CD4-positive, CD25-positive, alpha-beta regulatory T cell (primary cell): ENCODE data around the gene SLC6A17. TPM values are rescaled to one million over a fixed set of nuclear protein-coding genes. Genes with fewer than 3 reads are reported as not detected.
A peak's percentile ranks its signal among the peaks of the same experiment; 100 is the strongest.

Source experiments
- ATAC-seq, 2 donors: fragments of 150-1000 bp; cut with Tn5 transposase; one replicate each; pipeline ENCODE4 v1.10.0; 2021; ENCODE audit warnings: low read depth in 2 of 2, moderate number of reproducible peaks in 2 of 2, moderate library complexity in 1 of 2
- DNase-seq, 3 donors: peaks; one replicate each; pipeline versions ENCODE4 v3.0.0 to v3.0.0-alpha.2; 2012 to 2022; ENCODE audit warnings: mixed read lengths in 1 of 3
- H3K27ac ChIP-seq: one replicate; pipeline ENCODE4 v1.7.0; 2013; ENCODE audit warnings: mild to moderate bottlenecking, low read length; ENCODE audit not compliant: insufficient read depth, poor library complexity, severe bottlenecking
- H3K27me3 ChIP-seq: one replicate; pipeline ENCODE4 v1.7.0; 2013; ENCODE audit warnings: low read length; ENCODE audit not compliant: control insufficient read depth, insufficient read depth
- H3K36me3 ChIP-seq: one replicate; pipeline ENCODE4 v1.7.0; 2013; ENCODE audit warnings: mild to moderate bottlenecking, low read length, moderate library complexity; ENCODE audit not compliant: control insufficient read depth, insufficient read depth
- H3K4me1 ChIP-seq: 2 replicates; pipeline ENCODE4 v1.7.0; 2013; ENCODE audit warnings: mild to moderate bottlenecking, low read length; ENCODE audit not compliant: insufficient read depth, control insufficient read depth, poor library complexity, severe bottlenecking
- H3K4me3 ChIP-seq: one replicate; pipeline ENCODE4 v1.7.0; 2013; ENCODE audit warnings: low read depth, mild to moderate bottlenecking, low read length, moderate library complexity
- H3K9me3 ChIP-seq, 2 experiments: 1 replicate in 1 of 2; 2 replicates in 1 of 2; pipeline ENCODE4 v1.7.0; 2013; ENCODE audit warnings: low read length in 2 of 2, mild to moderate bottlenecking in 1 of 2, moderate library complexity in 1 of 2; ENCODE audit not compliant: control insufficient read depth in 2 of 2
- H3K27ac Mint-ChIP-seq, 3 donors: one replicate each; pipeline ENCODE4 v1.8.0; 2020 to 2022; ENCODE audit warnings: mild to moderate bottlenecking in 3 of 3, mixed read lengths in 3 of 3, moderate library complexity in 2 of 3
- H3K27me3 Mint-ChIP-seq: one replicate; pipeline ENCODE4 v1.8.0; 2022; ENCODE audit warnings: mild to moderate bottlenecking, mixed read lengths
- H3K36me3 Mint-ChIP-seq: one replicate; pipeline ENCODE4 v1.8.0; 2020; ENCODE audit warnings: mixed read lengths
- H3K4me1 Mint-ChIP-seq, 4 donors: one replicate each; pipeline ENCODE4 v1.8.0; 2020 to 2022; ENCODE audit warnings: mixed read lengths in 4 of 4, mild to moderate bottlenecking in 1 of 4
- H3K4me3 Mint-ChIP-seq, 4 donors: one replicate each; pipeline ENCODE4 v1.8.0; 2020 to 2022; ENCODE audit warnings: mild to moderate bottlenecking in 4 of 4, mixed read lengths in 4 of 4, moderate library complexity in 3 of 4
- H3K9me3 Mint-ChIP-seq, 7 donors: one replicate each; pipeline ENCODE4 v1.8.0; 2020 to 2022; ENCODE audit warnings: mixed read lengths in 7 of 7, mild to moderate bottlenecking in 3 of 7, moderate library complexity in 2 of 7
- polyA plus RNA-seq, 4 donors: library from polyadenylated mRNA; unstranded; fragments of 300-500 nt; fragmentation: Illumina TruSeq; gene quantifications; one replicate each; pipeline ENCODE4 v1.2.3, GENCODE V29; 2021
- total RNA-seq: library from RNA; stranded (reverse); gene quantifications from one replicate; pipeline ENCODE4 v1.2.3, GENCODE V29; 2022

The SLC6A17 gene
- total and polyA plus RNA-seq, 5 donors from 2014 or later, result not detected

GRCh38 chr1:110155878-110156522 lies 5.7 kb downstream of the SLC6A17 start:
- H3K36me3 ChIP-seq, result no peaks in the 10 kb centered on the region
- peaks cover 25% of the 10 kb centered on the region for H3K27me3 ChIP-seq
- DNase-seq (peak in 2 of 3 donors; percentile 24 to 31), ATAC-seq (no peak)
- H3K4me3 ChIP-seq, result no peak overlapping the region
- Mint-ChIP-seq H3K27ac (no peak overlapping the region), H3K4me3 (no peak overlapping the region), H3K4me1 (no peaks in the 10 kb centered on the region), H3K36me3 (no peaks in the 10 kb centered on the region), H3K27me3 (peaks cover 54% of the 10 kb centered on the region), H3K9me3 (peaks cover 0 to 2% (median 0%) of the 10 kb centered on the region in 7 donors)
- peaks cover 0 to 3% of the 10 kb centered on the region in 2 experiments for H3K9me3 ChIP-seq
- H3K4me1 ChIP-seq, result no peaks in the 10 kb centered on the region
- no peak overlapping the region for H3K27ac ChIP-seq

- H3K4me3 Mint-ChIP-seq, result no peak overlapping the region
Observed at GRCh38 chr1:110158261-110158660, 8.0 kb downstream of the SLC6A17 start.

GRCh38 chr1:110159168-110159567 lies 8.9 kb downstream of the SLC6A17 start:
- H3K27me3 ChIP-seq, result peaks cover 16% of the 10 kb centered on the region
- Mint-ChIP-seq H3K27me3 (peaks cover 28% of the 10 kb centered on the region), H3K9me3 (peaks cover 0 to 4% (median 0%) of the 10 kb centered on the region in 7 donors), H3K27ac (no peak overlapping the region), H3K4me3 (no peak overlapping the region), H3K36me3 (no peaks in the 10 kb centered on the region), H3K4me1 (no peaks in the 10 kb centered on the region)
- no peak for ATAC-seq
- H3K4me1 ChIP-seq, result no peaks in the 10 kb centered on the region
- DNase-seq, result no peak
- no peak overlapping the region for H3K27ac ChIP-seq
- H3K9me3 ChIP-seq, result peaks cover 0 to 3% of the 10 kb centered on the region in 2 experiments
- no peak overlapping the region for H3K4me3 ChIP-seq
- H3K36me3 ChIP-seq, result no peaks in the 10 kb centered on the region

More at GRCh38 chr1:110158261-110158660, 8.0 kb downstream of the SLC6A17 start:
- Mint-ChIP-seq H3K27ac (no peak overlapping the region), H3K4me1 (no peaks in the 10 kb centered on the region), H3K36me3 (no peaks in the 10 kb centered on the region), H3K9me3 (peaks cover 0 to 3% (median 0%) of the 10 kb centered on the region in 7 donors), H3K27me3 (peaks cover 37% of the 10 kb centered on the region)
- no peaks in the 10 kb centered on the region for H3K36me3 ChIP-seq
- no peaks in the 10 kb centered on the region for H3K4me1 ChIP-seq
- peaks cover 20% of the 10 kb centered on the region for H3K27me3 ChIP-seq
- DNase-seq, result no peak
- no peak overlapping the region for H3K27ac ChIP-seq
- peaks cover 0 to 3% of the 10 kb centered on the region in 2 experiments for H3K9me3 ChIP-seq
- no peak overlapping the region for H3K4me3 ChIP-seq
- no peak for ATAC-seq

- H3K27me3 Mint-ChIP-seq, result peaks cover 14% of the 10 kb centered on the region
- H3K9me3 Mint-ChIP-seq, result peaks cover 0 to 4% (median 0%) of the 10 kb centered on the region in 7 donors
- peaks cover 13% of the 10 kb centered on the region for H3K27me3 ChIP-seq
- no peaks in the 10 kb centered on the region for H3K4me1 Mint-ChIP-seq
- H3K36me3 Mint-ChIP-seq, result no peaks in the 10 kb centered on the region
- peaks cover 0 to 3% of the 10 kb centered on the region in 2 experiments for H3K9me3 ChIP-seq
- H3K27ac Mint-ChIP-seq, result peak overlapping the region in 1 of 3 donors; percentile 39
- H3K27ac ChIP-seq, result no peak overlapping the region
- no peak overlapping the region for H3K4me3 Mint-ChIP-seq
- ATAC-seq, result no peak
- H3K4me3 ChIP-seq, result no peak overlapping the region
- no peaks in the 10 kb centered on the region for H3K36me3 ChIP-seq
- no peaks in the 10 kb centered on the region for H3K4me1 ChIP-seq
- DNase-seq, result no peak
Observed at GRCh38 chr1:110160538-110161100, 10.3 kb downstream of the SLC6A17 start.

- H3K36me3 ChIP-seq, result no peaks in the 10 kb centered on the region
- no peak overlapping the region for H3K4me3 ChIP-seq
- no peaks in the 10 kb centered on the region for H3K4me1 ChIP-seq
- Mint-ChIP-seq H3K4me1 (no peaks in the 10 kb centered on the region), H3K27me3 (peaks cover 12% of the 10 kb centered on the region), H3K36me3 (no peaks in the 10 kb centered on the region), H3K4me3 (no peak overlapping the region), H3K9me3 (peaks cover 0 to 4% (median 0%) of the 10 kb centered on the region in 7 donors), H3K27ac (no peak overlapping the region)
- no peak overlapping the region for H3K27ac ChIP-seq
- DNase-seq (no peak), ATAC-seq (no peak)
- peaks cover 12% of the 10 kb centered on the region for H3K27me3 ChIP-seq
- no peaks in the 10 kb centered on the region for H3K9me3 ChIP-seq
Observed at GRCh38 chr1:110161165-110161564, 10.9 kb downstream of the SLC6A17 start.

- no peak for ATAC-seq
Observed at GRCh38 chr1:110161849-110162248, 11.6 kb downstream of the SLC6A17 start.

GRCh38 chr1:110163591-110163990 lies 13.3 kb downstream of the SLC6A17 start:
- Mint-ChIP-seq H3K4me1 (no peaks in the 10 kb centered on the region), H3K27me3 (peaks cover 5% of the 10 kb centered on the region)

More at GRCh38 chr1:110161849-110162248, 11.6 kb downstream of the SLC6A17 start:
- Histone ChIP-seq H3K4me3 (no peak overlapping the region), H3K27me3 (peaks cover 6% of the 10 kb centered on the region), H3K36me3 (no peaks in the 10 kb centered on the region), H3K9me3 (no peaks in the 10 kb centered on the region), H3K4me1 (no peaks in the 10 kb centered on the region), H3K27ac (no peak overlapping the region)
- Mint-ChIP-seq H3K27ac (no peak overlapping the region), H3K27me3 (peaks cover 5% of the 10 kb centered on the region), H3K36me3 (no peaks in the 10 kb centered on the region), H3K4me1 (no peaks in the 10 kb centered on the region), H3K9me3 (peaks cover 0 to 4% (median 0%) of the 10 kb centered on the region in 7 donors), H3K4me3 (no peak overlapping the region)
- no peak for DNase-seq

More at GRCh38 chr1:110163591-110163990, 13.3 kb downstream of the SLC6A17 start:
- peaks cover 0 to 4% (median 0%) of the 10 kb centered on the region in 7 donors for H3K9me3 Mint-ChIP-seq
- H3K4me1 ChIP-seq, result no peaks in the 10 kb centered on the region
- no peak overlapping the region for H3K27ac ChIP-seq
- H3K36me3 ChIP-seq, result no peaks in the 10 kb centered on the region
- no peak for DNase-seq
- H3K4me3 Mint-ChIP-seq, result peak overlapping the region in 1 of 4 donors; percentile 61
- H3K4me3 ChIP-seq, result no peak overlapping the region
- H3K27me3 ChIP-seq, result peaks cover 6% of the 10 kb centered on the region
- H3K27ac Mint-ChIP-seq, result no peak overlapping the region
- H3K36me3 Mint-ChIP-seq, result no peaks in the 10 kb centered on the region
- ATAC-seq, result no peak
- H3K9me3 ChIP-seq, result no peaks in the 10 kb centered on the region
